Measurements from ENCODE around the gene EPS8L3.
"Not testable (repeated sequence)": the region's sequence is repeated elsewhere in the genome, so short reads cannot be mapped to it uniquely, and the experiment has no call there.

DNA sequence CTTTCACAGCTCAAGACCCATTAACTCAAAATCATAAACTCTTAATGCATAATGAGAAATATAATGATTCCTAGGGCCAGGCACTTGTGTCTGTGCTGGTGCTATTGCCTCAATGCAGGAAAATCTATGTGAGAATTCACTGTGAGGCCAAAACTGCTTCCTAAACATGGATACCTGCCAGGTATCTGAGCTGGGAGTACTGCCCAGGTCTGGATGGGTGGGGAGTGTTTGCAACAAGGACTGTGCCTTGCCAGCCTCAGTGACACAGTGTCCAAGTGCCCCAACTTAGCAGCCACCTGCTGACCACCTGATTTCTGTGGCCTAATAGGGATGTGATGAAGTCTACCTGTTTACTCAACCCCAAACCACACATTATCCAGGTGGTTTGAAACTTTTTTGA is 53.9 kb downstream of the EPS8L3 start:
- TF ChIP-seq, protein P1, sequence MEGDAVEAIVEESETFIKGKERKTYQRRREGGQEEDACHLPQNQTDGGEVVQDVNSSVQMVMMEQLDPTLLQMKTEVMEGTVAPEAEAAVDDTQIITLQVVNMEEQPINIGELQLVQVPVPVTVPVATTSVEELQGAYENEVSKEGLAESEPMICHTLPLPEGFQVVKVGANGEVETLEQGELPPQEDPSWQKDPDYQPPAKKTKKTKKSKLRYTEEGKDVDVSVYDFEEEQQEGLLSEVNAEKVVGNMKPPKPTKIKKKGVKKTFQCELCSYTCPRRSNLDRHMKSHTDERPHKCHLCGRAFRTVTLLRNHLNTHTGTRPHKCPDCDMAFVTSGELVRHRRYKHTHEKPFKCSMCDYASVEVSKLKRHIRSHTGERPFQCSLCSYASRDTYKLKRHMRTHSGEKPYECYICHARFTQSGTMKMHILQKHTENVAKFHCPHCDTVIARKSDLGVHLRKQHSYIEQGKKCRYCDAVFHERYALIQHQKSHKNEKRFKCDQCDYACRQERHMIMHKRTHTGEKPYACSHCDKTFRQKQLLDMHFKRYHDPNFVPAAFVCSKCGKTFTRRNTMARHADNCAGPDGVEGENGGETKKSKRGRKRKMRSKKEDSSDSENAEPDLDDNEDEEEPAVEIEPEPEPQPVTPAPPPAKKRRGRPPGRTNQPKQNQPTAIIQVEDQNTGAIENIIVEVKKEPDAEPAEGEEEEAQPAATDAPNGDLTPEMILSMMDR (IDR thresholded peaks at IDR 0.05 in 2 of 3, conservative IDR thresholded peaks at IDR 0.05 in 1 of 3; ENCODE audit: borderline replicate concordance in 1 of 3, insufficient read depth in 1 of 3, low read depth in 2 of 3, low read length in 2 of 3): not testable (repeated sequence)
- not testable (repeated sequence) for TF ChIP-seq POLR2A (IDR thresholded peaks at IDR 0.05; ENCODE audit: borderline replicate concordance, extremely low read depth, insufficient read depth, insufficient read length); ZNF274 (IDR thresholded peaks at IDR 0.05; ENCODE audit: low read depth, low read length)

Measured in HCT116 (cell line).